Measurements from ENCODE around the gene MGAT4B. TPM values are rescaled to one million over a fixed set of nuclear protein-coding genes. Genes with fewer than 3 reads are reported as not detected.
A peak's percentile ranks its signal among the peaks of the same experiment; 100 is the strongest.

MGAT4B gene
- total RNA-seq, 1 donor from 2014 or later, result 207 TPM

DNA sequence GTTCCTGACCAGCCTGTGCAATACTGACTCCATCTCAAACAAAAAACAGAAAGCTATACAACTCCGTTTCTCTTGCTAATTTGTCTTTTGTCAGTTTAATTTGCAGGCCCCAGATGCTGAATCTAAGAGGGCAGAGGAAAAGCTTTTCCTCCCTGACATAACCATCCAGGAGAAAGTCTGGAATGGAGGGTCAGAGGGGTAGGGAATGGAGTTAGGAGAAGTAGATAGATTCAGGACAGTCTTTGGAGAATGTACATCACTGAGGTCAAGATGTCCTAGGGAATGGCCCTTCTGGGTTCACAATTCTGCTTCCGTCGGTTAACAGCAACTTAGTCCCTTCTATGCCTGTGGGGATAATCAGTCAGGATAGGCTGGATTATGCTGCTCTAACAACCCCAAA is 7.4 kb upstream of the MGAT4B start:
- Histone ChIP-seq H3K27me3 (no peaks in the 10 kb centered on the region), H3K4me1 (peaks cover 8 to 19% of the 10 kb centered on the region in 2 donors), H3K27ac (no peak overlapping the region), H3K36me3 (peaks cover 0 to 6% of the 10 kb centered on the region in 2 donors), H3K9me3 (no peaks in the 10 kb centered on the region), H3K4me3 (no peak overlapping the region)
- intact Hi-C loops (cut with DNase I), result no loop called here
- TF ChIP-seq CTCF (IDR thresholded peaks at IDR 0.05), result no peak
- DNase-seq (ENCODE audit: low spot score in 2 of 2), result no peak

- Histone ChIP-seq H3K27ac (no peak overlapping the region), H3K4me3 (no peak overlapping the region), H3K4me1 (peaks cover 2 to 13% of the 10 kb centered on the region in 2 donors), H3K27me3 (no peaks in the 10 kb centered on the region), H3K9me3 (no peaks in the 10 kb centered on the region), H3K36me3 (peaks cover 0 to 6% of the 10 kb centered on the region in 2 donors)
- intact Hi-C loops (cut with DNase I), result no loop called here
- no peak for TF ChIP-seq CTCF (IDR thresholded peaks at IDR 0.05)
- no peak for DNase-seq (ENCODE audit: low spot score in 2 of 2)
Measured at GRCh38 chr5:179812997-179813607, 6.4 kb upstream of the MGAT4B start.

DNA sequence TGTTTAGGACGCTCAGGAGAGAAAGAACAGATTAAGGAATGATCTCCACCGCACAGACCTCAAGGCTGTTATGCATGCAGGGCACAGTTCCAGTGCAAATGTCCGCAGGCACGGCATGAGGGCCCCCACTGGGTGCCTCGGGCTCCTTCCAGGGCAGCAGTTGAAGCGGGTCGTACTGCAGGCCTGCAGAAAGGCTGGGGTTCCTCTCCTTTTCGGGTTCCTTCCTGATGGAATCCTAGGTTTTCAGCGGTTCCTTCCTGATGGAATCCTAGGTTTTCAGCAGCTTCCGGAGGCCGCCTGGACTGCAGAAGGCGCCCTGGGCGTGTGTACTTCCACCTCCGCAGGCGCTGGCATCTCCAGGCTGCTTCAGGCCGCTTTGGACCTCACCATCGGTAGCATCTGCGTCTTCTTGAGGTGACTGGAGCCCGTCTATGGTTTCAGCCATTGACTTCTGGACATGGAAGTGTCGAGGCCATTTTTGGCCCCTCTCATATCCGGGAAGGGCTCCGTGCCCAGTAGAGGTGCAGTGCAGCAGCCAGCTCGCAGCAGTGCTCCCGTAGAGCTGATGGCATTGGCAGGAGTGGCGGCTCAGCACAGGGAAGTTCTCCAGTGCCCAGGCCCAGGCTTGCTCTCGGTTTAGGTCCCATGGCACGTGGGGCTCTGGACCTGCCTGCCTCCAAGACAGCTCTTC is 5.6 kb upstream of the MGAT4B start:
- intact Hi-C loops (cut with DNase I), result no loop called here

GRCh38 chr5:179805529-179806249 is 977 bp downstream of the MGAT4B start:
- peaks cover 10 to 21% of the 10 kb centered on the region in 2 donors for H3K4me1 ChIP-seq
- H3K27ac ChIP-seq, result peak overlapping the region; percentile 91
- H3K27me3 ChIP-seq, result no peaks in the 10 kb centered on the region
- TF ChIP-seq CTCF (IDR thresholded peaks at IDR 0.05), result no peak
- H3K4me3 ChIP-seq, result peak overlapping the region; percentile 78 to 87
- no peaks in the 10 kb centered on the region for H3K9me3 ChIP-seq
- no peak for DNase-seq (ENCODE audit: low spot score in 2 of 2)
- intact Hi-C loops (cut with DNase I), result loop anchor here (2.0 kb wide), 1 partner anchor 101 kb away; the partner anchor contains the start of gene TBC1D9B
- peaks cover 6 to 7% of the 10 kb centered on the region in 2 donors for H3K36me3 ChIP-seq

More for the DNA sequence above, 5.6 kb upstream of the MGAT4B start:
- Histone ChIP-seq H3K9me3 (no peaks in the 10 kb centered on the region), H3K4me1 (peaks cover 0 to 9% of the 10 kb centered on the region in 2 donors), H3K27ac (no peak overlapping the region), H3K36me3 (peaks cover 0 to 6% of the 10 kb centered on the region in 2 donors), H3K27me3 (no peaks in the 10 kb centered on the region), H3K4me3 (no peak overlapping the region)
- no peak for TF ChIP-seq CTCF (IDR thresholded peaks at IDR 0.05)
- peak in 1 of 2 donors; percentile 52 for DNase-seq (ENCODE audit: low spot score in 2 of 2)

DNA sequence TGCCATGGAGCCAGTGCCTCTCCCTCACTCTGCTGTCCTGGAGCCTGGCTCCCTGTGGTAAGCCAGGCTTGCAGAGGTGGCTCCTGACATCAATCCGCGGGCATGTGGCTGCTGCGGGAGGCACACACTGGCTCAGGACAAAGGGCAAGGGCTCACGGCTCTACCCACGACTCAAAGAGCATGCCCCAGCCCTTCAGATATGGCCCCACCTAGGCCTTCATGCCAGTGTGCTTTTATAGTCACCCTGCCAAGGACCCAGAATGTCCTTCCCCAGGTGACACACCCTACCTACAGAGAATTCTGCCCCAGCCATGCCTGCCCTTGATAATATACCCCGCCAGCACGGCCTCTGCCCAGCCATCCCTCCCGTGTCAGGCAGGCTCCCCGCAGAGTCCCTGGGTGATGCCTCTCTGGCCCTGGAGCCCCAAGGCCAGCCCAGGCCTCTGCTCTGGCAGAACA is 1.6 kb downstream of the MGAT4B start:
- Histone ChIP-seq H3K4me1 (peaks cover 10 to 21% of the 10 kb centered on the region in 2 donors), H3K27me3 (no peaks in the 10 kb centered on the region), H3K4me3 (peak overlapping the region; percentile 78 to 87), H3K27ac (peak overlapping the region; percentile 91), H3K36me3 (peaks cover 11 to 13% of the 10 kb centered on the region in 2 donors), H3K9me3 (no peaks in the 10 kb centered on the region)
- no peak for DNase-seq (ENCODE audit: low spot score in 2 of 2)
- intact Hi-C loops (cut with DNase I), result no loop called here
- TF ChIP-seq CTCF (IDR thresholded peaks at IDR 0.05), result no peak
